HepG2 (cell line): ENCODE measurements around the gene ITK. TPM values are rescaled to one million over a fixed set of nuclear protein-coding genes. Genes with fewer than 3 reads are reported as not detected.

ENCODE experiments used
- ATAC-seq: fragments of 200-7000 bp; cut with Tn5 transposase; 3 replicates; pipeline ENCODE4 v1.9.1; 2020; ENCODE audit warnings: mild to moderate bottlenecking, moderate library complexity
- BruUV-seq: library from RNA; stranded (reverse); fragments of 400-500 nt; replicated peaks from 2 replicates; lab custom pipeline; 2021; lab: Mats Ljungman, UMichigan
- CTCF ChIA-PET: fragments of 300-600 bp; formaldehyde crosslinking; extraction: SDS; loops from one replicate; lab custom pipeline; 2021; ENCODE audit warnings: low total read pairs, inconsistent platforms, low intra/inter-chr PET ratio; lab: Yijun Ruan, JAX
- POLR2A ChIA-PET: fragments of 350-600 bp; sonication (Branson Sonifier 250); formaldehyde crosslinking; loops from one replicate; lab custom pipeline; 2020; ENCODE audit warnings: antibody characterized with exemption, inconsistent platforms; lab: Yijun Ruan, JAX
- DNase-seq: peaks from one replicate; pipeline ENCODE4 v3.0.0-alpha.2; 2015; ENCODE audit warnings: low spot score
- FAIRE-seq: peaks from 3 replicates; lab custom pipeline; 2011; peaks lifted over from hg19 to GRCh38; lab: Jason Lieb, UNC
- H2AFZ ChIP-seq: one replicate; pipeline ENCODE4 v1.6.1; 2011; ENCODE audit warnings: low read length, inconsistent platforms
- H3K27ac ChIP-seq: fragments of 300-600 bp; 3 replicates; pipeline ENCODE4 v1.8.0; 2011; ENCODE audit warnings: mixed run types, mild to moderate bottlenecking, mixed read lengths, low read length, inconsistent platforms; ENCODE audit not compliant: insufficient read depth; ENCODE audit errors: extremely low read length
- H3K27me3 ChIP-seq, 2 experiments: fragments of 200-600 bp in 1 of 2; 2 replicates in 1 of 2; 3 replicates in 1 of 2; pipeline versions ENCODE4 v1.6.0 to v1.8.0; 2011; ENCODE audit warnings: low read length in 2 of 2, mild to moderate bottlenecking in 2 of 2, moderate library complexity in 2 of 2, inconsistent platforms in 1 of 2; ENCODE audit not compliant: insufficient read depth in 2 of 2, control insufficient read depth in 1 of 2
- H3K36me3 ChIP-seq, 2 experiments: fragments of 200-600 bp in 1 of 2; replicated peaks in 1 of 2; 2 replicates in 1 of 2; 3 replicates in 1 of 2; pipeline versions ENCODE4 v1.5.1 to v1.8.0; 2011; ENCODE audit warnings: low read length in 2 of 2, inconsistent platforms in 1 of 2; ENCODE audit not compliant: insufficient read depth in 2 of 2, control insufficient read depth in 1 of 2
- H3K4me1 ChIP-seq: 2 replicates; pipeline ENCODE4 v1.5.1; 2012; ENCODE audit warnings: low read length, inconsistent platforms; ENCODE audit not compliant: insufficient read depth
- H3K4me2 ChIP-seq: 2 replicates; pipeline ENCODE4 v1.6.0; 2011; ENCODE audit warnings: low read depth, low read length, inconsistent platforms
- H3K4me3 ChIP-seq, 3 experiments: fragments of 200-600 bp in 1 of 3; sonication (generic), shearing (Covaris generic) in 1 of 3; replicated peaks in 1 of 3; 2 replicates each; pipeline ENCODE4 v1.5.1; 2011 to 2016; ENCODE audit warnings: low read length in 3 of 3, inconsistent platforms in 2 of 3, low read depth in 2 of 3, mild to moderate bottlenecking in 2 of 3, control low read depth in 1 of 3, mixed read lengths in 1 of 3; ENCODE audit not compliant: insufficient read depth in 1 of 3
- H3K79me2 ChIP-seq: one replicate; pipeline ENCODE4 v1.6.1; 2011; ENCODE audit warnings: low read length, inconsistent platforms; ENCODE audit not compliant: insufficient read depth
- H3K9ac ChIP-seq: 2 replicates; pipeline ENCODE4 v1.6.0; 2011; ENCODE audit warnings: mild to moderate bottlenecking, low read depth, low read length, inconsistent platforms; ENCODE audit not compliant: insufficient read depth
- H3K9me3 ChIP-seq: 2 replicates; pipeline ENCODE4 v1.5.1; 2012; ENCODE audit warnings: mild to moderate bottlenecking, low read length
- H4K20me1 ChIP-seq: 2 replicates; pipeline ENCODE4 v1.6.0; 2011; ENCODE audit warnings: inconsistent platforms, mild to moderate bottlenecking, low read length, moderate library complexity; ENCODE audit not compliant: insufficient read depth
- KLF9 ChIP-seq: IDR thresholded peaks from 2 replicates; pipeline ENCODE4 v1.6.1; 2016; ENCODE audit warnings: low read depth
- NKX3-1 ChIP-seq: sonication (generic); formaldehyde crosslinking; IDR thresholded peaks from 2 replicates; pipeline ENCODE4 v1.5.0; 2020; ENCODE audit warnings: missing genetic modification reagents
- NR1H2 ChIP-seq: sonication (generic); formaldehyde crosslinking; IDR thresholded peaks from 2 replicates; pipeline ENCODE4 v1.8.1; 2022; ENCODE audit warnings: low read depth, missing genetic modification reagents, borderline replicate concordance
- PCBP2 ChIP-seq: fragments of 200-400 bp; formaldehyde crosslinking; optimal IDR thresholded peaks from 2 replicates; pipeline ENCODE3; 2018; ENCODE audit warnings: low read length, low read depth; ENCODE audit not compliant: poor library complexity, severe bottlenecking
- RXRB ChIP-seq: IDR thresholded peaks from 2 replicates; pipeline ENCODE4 v1.6.1; 2016; ENCODE audit warnings: borderline replicate concordance, missing genetic modification reagents, missing compliant biosample characterization
- SALL1 ChIP-seq: sonication (generic); formaldehyde crosslinking; IDR thresholded peaks from 2 replicates; pipeline ENCODE4 v1.8.0; 2022; ENCODE audit warnings: mild to moderate bottlenecking, missing genetic modification reagents
- TOPORS ChIP-seq: sonication (generic); formaldehyde crosslinking; IDR thresholded peaks from 2 replicates; pipeline ENCODE4 v1.8.0; 2023; ENCODE audit warnings: mild to moderate bottlenecking, missing genetic modification reagents
- ZBTB1 ChIP-seq: sonication (generic); formaldehyde crosslinking; IDR thresholded peaks from 2 replicates; pipeline ENCODE4 v1.4.0; 2020; ENCODE audit warnings: missing genetic modification reagents, borderline replicate concordance
- ZNF34 ChIP-seq: sonication (generic); formaldehyde crosslinking; IDR thresholded peaks from 2 replicates; pipeline ENCODE4 v1.4.0; 2020; ENCODE audit warnings: mild to moderate bottlenecking, missing genetic modification reagents, borderline replicate concordance
- ZNF766 ChIP-seq: sonication (generic); formaldehyde crosslinking; IDR thresholded peaks from 2 replicates; pipeline ENCODE4 v1.5.0; 2020; ENCODE audit warnings: missing genetic modification reagents, borderline replicate concordance
- ZSCAN9 ChIP-seq: IDR thresholded peaks from 2 replicates; pipeline ENCODE4 v1.6.1; 2016; ENCODE audit warnings: borderline replicate concordance
- WGBS: methylation state at CpG from one replicate; pipeline ENCODE4 v1.1.6; 2017; ENCODE audit warnings: low lambda C conversion rate; 5-methylcytosine and 5-hydroxymethylcytosine counted together
- in situ Hi-C: cut with HindIII; loops from 2 replicates; pipeline ENCODE4 v1.10.0; 2017; ENCODE audit warnings: low pct_unique_long_range_greater_than_20kb; ENCODE audit not compliant: extremely low pct_ligation_motif_present
- intact Hi-C: fragments of 100-400 bp; cut with micrococcal nuclease; formaldehyde crosslinking; loops from one replicate; pipeline ENCODE4 v1.10.0; 2022; ENCODE audit not compliant: unreplicated experiment
- polyA plus RNA-seq, 8 experiments: library from polyadenylated mRNA; depleted of rRNA in 3 of 8; stranded (reverse) in 7 of 8; unstranded in 1 of 8; fragments of >200 nt; fragmentation: Illumina TruSeq in 4 of 8; extraction: Trizol in 4 of 8; gene quantifications; 2 replicates each; pipeline versions ENCODE4 v1.2.1 to v1.2.3, GENCODE V29; 2011 to 2016; ENCODE audit warnings: low read depth in 4 of 8, missing spikeins in 1 of 8, mixed read lengths in 1 of 8; ENCODE audit not compliant: insufficient read depth in 1 of 8
- total RNA-seq, 5 experiments: library from RNA; depleted of rRNA; stranded (reverse); fragments of >200 nt; fragmentation: Illumina TruSeq; extraction: Trizol; gene quantifications; 2 replicates each; pipeline ENCODE4 v1.2.3, GENCODE V29; 2016; ENCODE audit warnings: low read depth in 1 of 5
- TF ChIP-seq, protein P1 (sequence below): sonication (generic); formaldehyde crosslinking; IDR thresholded peaks from 2 replicates; pipeline ENCODE4 v1.8.0; 2022; ENCODE audit warnings: mild to moderate bottlenecking, missing genetic modification reagents
- TF ChIP-seq, protein P2 (sequence below): sonication (generic); formaldehyde crosslinking; IDR thresholded peaks from 2 replicates; pipeline ENCODE4 v1.4.0; 2020; ENCODE audit warnings: missing genetic modification reagents, borderline replicate concordance
- TF ChIP-seq, protein P3 (sequence below): sonication (generic); formaldehyde crosslinking; IDR thresholded peaks from 2 replicates; pipeline ENCODE4 v1.8.0; 2022; ENCODE audit warnings: mild to moderate bottlenecking, missing genetic modification reagents, moderate library complexity
- TF ChIP-seq, protein P4 (sequence below): sonication (generic); formaldehyde crosslinking; IDR thresholded peaks from 2 replicates; pipeline ENCODE4 v1.4.0; 2020; ENCODE audit warnings: mild to moderate bottlenecking, missing genetic modification reagents

The ITK gene
- total and polyA plus RNA-seq, 2 of the 13 experiments (the other 11 are each of a cell fraction or from before 2014, with no cell fraction given) = 0.01 TPM; not detected in 1

DNA sequence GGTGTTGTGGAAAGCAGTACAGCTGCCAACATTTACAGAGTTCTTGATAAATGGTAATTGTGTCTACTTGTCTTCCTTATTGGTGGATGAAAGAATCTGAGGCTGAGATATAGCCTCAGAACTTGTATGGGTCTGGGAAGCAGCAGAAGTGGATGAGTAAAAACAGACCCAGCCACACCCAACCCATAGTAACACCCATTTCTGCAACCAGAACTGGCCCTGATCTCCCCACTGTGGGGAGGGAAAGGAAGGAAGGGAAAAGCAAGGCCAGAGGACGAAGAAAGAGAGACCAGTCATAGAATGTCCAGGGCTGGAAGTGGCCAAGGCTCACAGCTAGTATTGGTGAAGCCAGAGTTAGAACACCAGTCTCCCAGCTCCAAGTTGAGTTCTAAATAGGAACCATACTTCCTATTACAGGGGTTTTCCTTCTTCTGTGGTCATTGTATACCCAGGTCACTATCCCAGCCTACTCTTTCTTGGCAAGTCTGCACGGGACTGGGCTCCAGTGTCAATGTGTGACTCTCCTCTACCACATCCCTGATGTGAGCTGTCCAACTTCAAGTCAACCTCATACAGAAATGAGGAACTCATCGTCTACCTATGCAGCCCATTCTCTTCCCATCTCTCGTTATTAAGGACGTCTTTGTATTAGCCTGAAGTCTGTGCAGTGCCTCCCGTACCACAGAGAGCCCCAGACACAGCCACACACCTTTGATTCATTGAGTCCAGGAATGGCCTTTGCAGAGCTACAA, 35.9 kb downstream of the ITK start:
- 9% methylated on average over 6 of the region's 6 CpGs for WGBS
- POLR2A ChIA-PET = no interaction called here
- H4K20me1 ChIP-seq = no peaks in the 10 kb centered on the region
- no peak overlapping the region for H3K9ac ChIP-seq
- CTCF ChIA-PET = no interaction called here
- no peak overlapping the region for H3K4me2 ChIP-seq
- FAIRE-seq (no peak), ATAC-seq (no peak), DNase-seq (no peak)
- no peaks in the 10 kb centered on the region for H3K36me3 ChIP-seq
- no peaks in the 10 kb centered on the region for H3K79me2 ChIP-seq
- no peak overlapping the region for H2AFZ ChIP-seq
- BruUV-seq = no TSS peak
- H3K9me3 ChIP-seq = no peaks in the 10 kb centered on the region
- 0 out of 5 replicates have a peak, but pooled peaks cover 0 to 1% of the 10 kb centered on the region in 2 experiments for H3K27me3 ChIP-seq
- in situ Hi-C loops = no loop called here
- TF ChIP-seq PCBP2 (no peak), KLF9 (CRISPR knock-in tag) (no peak), ZBTB1 (CRISPR knock-in tag) (no peak), NKX3-1 (CRISPR knock-in tag) (no peak), ZNF766 (no peak), TOPORS (CRISPR knock-in tag) (no peak), SALL1 (CRISPR knock-in tag) (no peak), ZNF34 (CRISPR knock-in tag) (no peak), RXRB (CRISPR knock-in tag) (no peak), ZSCAN9 (no peak), NR1H2 (CRISPR knock-in tag) (no peak)
- TF ChIP-seq, protein P1, sequence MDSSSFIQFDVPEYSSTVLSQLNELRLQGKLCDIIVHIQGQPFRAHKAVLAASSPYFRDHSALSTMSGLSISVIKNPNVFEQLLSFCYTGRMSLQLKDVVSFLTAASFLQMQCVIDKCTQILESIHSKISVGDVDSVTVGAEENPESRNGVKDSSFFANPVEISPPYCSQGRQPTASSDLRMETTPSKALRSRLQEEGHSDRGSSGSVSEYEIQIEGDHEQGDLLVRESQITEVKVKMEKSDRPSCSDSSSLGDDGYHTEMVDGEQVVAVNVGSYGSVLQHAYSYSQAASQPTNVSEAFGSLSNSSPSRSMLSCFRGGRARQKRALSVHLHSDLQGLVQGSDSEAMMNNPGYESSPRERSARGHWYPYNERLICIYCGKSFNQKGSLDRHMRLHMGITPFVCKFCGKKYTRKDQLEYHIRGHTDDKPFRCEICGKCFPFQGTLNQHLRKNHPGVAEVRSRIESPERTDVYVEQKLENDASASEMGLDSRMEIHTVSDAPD = no peak
- TF ChIP-seq, protein P2, sequence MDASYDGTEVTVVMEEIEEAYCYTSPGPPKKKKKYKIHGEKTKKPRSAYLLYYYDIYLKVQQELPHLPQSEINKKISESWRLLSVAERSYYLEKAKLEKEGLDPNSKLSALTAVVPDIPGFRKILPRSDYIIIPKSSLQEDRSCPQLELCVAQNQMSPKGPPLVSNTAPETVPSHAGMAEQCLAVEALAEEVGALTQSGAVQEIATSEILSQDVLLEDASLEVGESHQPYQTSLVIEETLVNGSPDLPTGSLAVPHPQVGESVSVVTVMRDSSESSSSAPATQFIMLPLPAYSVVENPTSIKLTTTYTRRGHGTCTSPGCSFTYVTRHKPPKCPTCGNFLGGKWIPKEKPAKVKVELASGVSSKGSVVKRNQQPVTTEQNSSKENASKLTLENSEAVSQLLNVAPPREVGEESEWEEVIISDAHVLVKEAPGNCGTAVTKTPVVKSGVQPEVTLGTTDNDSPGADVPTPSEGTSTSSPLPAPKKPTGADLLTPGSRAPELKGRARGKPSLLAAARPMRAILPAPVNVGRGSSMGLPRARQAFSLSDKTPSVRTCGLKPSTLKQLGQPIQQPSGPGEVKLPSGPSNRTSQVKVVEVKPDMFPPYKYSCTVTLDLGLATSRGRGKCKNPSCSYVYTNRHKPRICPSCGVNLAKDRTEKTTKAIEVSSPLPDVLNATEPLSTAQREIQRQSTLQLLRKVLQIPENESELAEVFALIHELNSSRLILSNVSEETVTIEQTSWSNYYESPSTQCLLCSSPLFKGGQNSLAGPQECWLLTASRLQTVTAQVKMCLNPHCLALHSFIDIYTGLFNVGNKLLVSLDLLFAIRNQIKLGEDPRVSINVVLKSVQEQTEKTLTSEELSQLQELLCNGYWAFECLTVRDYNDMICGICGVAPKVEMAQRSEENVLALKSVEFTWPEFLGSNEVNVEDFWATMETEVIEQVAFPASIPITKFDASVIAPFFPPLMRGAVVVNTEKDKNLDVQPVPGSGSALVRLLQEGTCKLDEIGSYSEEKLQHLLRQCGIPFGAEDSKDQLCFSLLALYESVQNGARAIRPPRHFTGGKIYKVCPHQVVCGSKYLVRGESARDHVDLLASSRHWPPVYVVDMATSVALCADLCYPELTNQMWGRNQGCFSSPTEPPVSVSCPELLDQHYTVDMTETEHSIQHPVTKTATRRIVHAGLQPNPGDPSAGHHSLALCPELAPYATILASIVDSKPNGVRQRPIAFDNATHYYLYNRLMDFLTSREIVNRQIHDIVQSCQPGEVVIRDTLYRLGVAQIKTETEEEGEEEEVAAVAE = no peak
- TF ChIP-seq, protein P3, sequence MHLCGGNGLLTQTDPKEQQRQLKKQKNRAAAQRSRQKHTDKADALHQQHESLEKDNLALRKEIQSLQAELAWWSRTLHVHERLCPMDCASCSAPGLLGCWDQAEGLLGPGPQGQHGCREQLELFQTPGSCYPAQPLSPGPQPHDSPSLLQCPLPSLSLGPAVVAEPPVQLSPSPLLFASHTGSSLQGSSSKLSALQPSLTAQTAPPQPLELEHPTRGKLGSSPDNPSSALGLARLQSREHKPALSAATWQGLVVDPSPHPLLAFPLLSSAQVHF (CRISPR knock-in tag) = no peak
- TF ChIP-seq, protein P4, sequence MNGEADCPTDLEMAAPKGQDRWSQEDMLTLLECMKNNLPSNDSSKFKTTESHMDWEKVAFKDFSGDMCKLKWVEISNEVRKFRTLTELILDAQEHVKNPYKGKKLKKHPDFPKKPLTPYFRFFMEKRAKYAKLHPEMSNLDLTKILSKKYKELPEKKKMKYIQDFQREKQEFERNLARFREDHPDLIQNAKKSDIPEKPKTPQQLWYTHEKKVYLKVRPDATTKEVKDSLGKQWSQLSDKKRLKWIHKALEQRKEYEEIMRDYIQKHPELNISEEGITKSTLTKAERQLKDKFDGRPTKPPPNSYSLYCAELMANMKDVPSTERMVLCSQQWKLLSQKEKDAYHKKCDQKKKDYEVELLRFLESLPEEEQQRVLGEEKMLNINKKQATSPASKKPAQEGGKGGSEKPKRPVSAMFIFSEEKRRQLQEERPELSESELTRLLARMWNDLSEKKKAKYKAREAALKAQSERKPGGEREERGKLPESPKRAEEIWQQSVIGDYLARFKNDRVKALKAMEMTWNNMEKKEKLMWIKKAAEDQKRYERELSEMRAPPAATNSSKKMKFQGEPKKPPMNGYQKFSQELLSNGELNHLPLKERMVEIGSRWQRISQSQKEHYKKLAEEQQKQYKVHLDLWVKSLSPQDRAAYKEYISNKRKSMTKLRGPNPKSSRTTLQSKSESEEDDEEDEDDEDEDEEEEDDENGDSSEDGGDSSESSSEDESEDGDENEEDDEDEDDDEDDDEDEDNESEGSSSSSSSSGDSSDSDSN = no peak
- intact Hi-C loops = no loop called here
- H3K4me3 ChIP-seq = no peak overlapping the region
- no peaks in the 10 kb centered on the region for H3K4me1 ChIP-seq
- H3K27ac ChIP-seq = no peak overlapping the region
